ENCODE measurements around the gene IQCE.

Gene IQCE

GRCh38 chr7:2641406-2642393 is 82.9 kb downstream of the IQCE start:
- DNase-seq (ENCODE audit: low spot score in 2 of 2) (no peak), ATAC-seq (replicated peaks; ENCODE audit: extremely low read depth, poor library complexity, severe bottlenecking) (no peak)
- H3K36me3 Mint-ChIP-seq (ENCODE audit: insufficient read depth) = peaks cover 2% of the 10 kb centered on the region
- H3K9me3 Mint-ChIP-seq = no peaks in the 10 kb centered on the region
- no peak overlapping the region for H3K27ac Mint-ChIP-seq (ENCODE audit: low read depth)
- H3K27me3 Mint-ChIP-seq = no peaks in the 10 kb centered on the region
- peaks cover 26% of the 10 kb centered on the region for H3K4me1 Mint-ChIP-seq
- H3K4me3 Mint-ChIP-seq = no peak overlapping the region

- Mint-ChIP-seq H3K27ac (ENCODE audit: low read depth) (no peak overlapping the region), H3K4me3 (peak overlapping the region; percentile 34), H3K4me1 (peaks cover 26% of the 10 kb centered on the region)
These were observed 84.8 kb downstream of the IQCE start for GRCh38 chr7:2643386-2644219.

GRCh38 chr7:2644220-2644561 is 85.4 kb downstream of the IQCE start:
- no peak overlapping the region for H3K27ac Mint-ChIP-seq (ENCODE audit: low read depth)
- peaks cover 26% of the 10 kb centered on the region for H3K4me1 Mint-ChIP-seq
- H3K27me3 Mint-ChIP-seq = no peaks in the 10 kb centered on the region
- no peaks in the 10 kb centered on the region for H3K9me3 Mint-ChIP-seq
- ATAC-seq (replicated peaks; ENCODE audit: extremely low read depth, poor library complexity, severe bottlenecking) = no peak
- H3K36me3 Mint-ChIP-seq (ENCODE audit: insufficient read depth) = peaks cover 2% of the 10 kb centered on the region
- no peak for DNase-seq (ENCODE audit: low spot score in 2 of 2)
- peak overlapping the region; percentile 51 for H3K4me3 Mint-ChIP-seq

More at GRCh38 chr7:2643386-2644219, 84.8 kb downstream of the IQCE start:
- H3K36me3 Mint-ChIP-seq (ENCODE audit: insufficient read depth) = peaks cover 1% of the 10 kb centered on the region
- no peak for ATAC-seq (replicated peaks; ENCODE audit: extremely low read depth, poor library complexity, severe bottlenecking)
- H3K27me3 Mint-ChIP-seq = no peaks in the 10 kb centered on the region
- H3K9me3 Mint-ChIP-seq = no peaks in the 10 kb centered on the region
- no peak for DNase-seq (ENCODE audit: low spot score in 2 of 2)

- ATAC-seq (replicated peaks; ENCODE audit: extremely low read depth, poor library complexity, severe bottlenecking) (peak; percentile 56), DNase-seq (ENCODE audit: low spot score in 2 of 2) (no peak)
- peak overlapping the region; percentile 80 for H3K4me3 Mint-ChIP-seq
- H3K9me3 Mint-ChIP-seq = no peaks in the 10 kb centered on the region
- H3K27me3 Mint-ChIP-seq = no peaks in the 10 kb centered on the region
- peak overlapping the region; percentile 41 for H3K27ac Mint-ChIP-seq (ENCODE audit: low read depth)
- H3K4me1 Mint-ChIP-seq = peaks cover 26% of the 10 kb centered on the region
- H3K36me3 Mint-ChIP-seq (ENCODE audit: insufficient read depth) = peaks cover 2% of the 10 kb centered on the region
These were observed 85.9 kb downstream of the IQCE start for GRCh38 chr7:2644562-2645273.

- H3K27ac Mint-ChIP-seq (ENCODE audit: low read depth) = peak overlapping the region; percentile 41
- peaks cover 3% of the 10 kb centered on the region for H3K36me3 Mint-ChIP-seq (ENCODE audit: insufficient read depth)
- no peaks in the 10 kb centered on the region for H3K9me3 Mint-ChIP-seq
- no peaks in the 10 kb centered on the region for H3K27me3 Mint-ChIP-seq
- DNase-seq (ENCODE audit: low spot score in 2 of 2) (peak in 1 of 2 donors; percentile 38), ATAC-seq (replicated peaks; ENCODE audit: extremely low read depth, poor library complexity, severe bottlenecking) (peak; percentile 66)
- H3K4me3 Mint-ChIP-seq = peak overlapping the region; percentile 80
- peaks cover 26% of the 10 kb centered on the region for H3K4me1 Mint-ChIP-seq
These were observed 86.6 kb downstream of the IQCE start for GRCh38 chr7:2645274-2645868.

- Mint-ChIP-seq H3K27me3 (no peaks in the 10 kb centered on the region), H3K36me3 (ENCODE audit: insufficient read depth) (peaks cover 3% of the 10 kb centered on the region), H3K4me3 (no peak overlapping the region), H3K27ac (ENCODE audit: low read depth) (peak overlapping the region; percentile 41), H3K4me1 (peaks cover 26% of the 10 kb centered on the region), H3K9me3 (no peaks in the 10 kb centered on the region)
- no peak for DNase-seq (ENCODE audit: low spot score in 2 of 2)
- no peak for ATAC-seq (replicated peaks; ENCODE audit: extremely low read depth, poor library complexity, severe bottlenecking)
These were observed 87.5 kb downstream of the IQCE start for GRCh38 chr7:2646336-2646679.

- H3K4me1 Mint-ChIP-seq = peaks cover 26% of the 10 kb centered on the region
- peaks cover 3% of the 10 kb centered on the region for H3K36me3 Mint-ChIP-seq (ENCODE audit: insufficient read depth)
- no peaks in the 10 kb centered on the region for H3K27me3 Mint-ChIP-seq
- DNase-seq (ENCODE audit: low spot score in 2 of 2) (no peak), ATAC-seq (replicated peaks; ENCODE audit: extremely low read depth, poor library complexity, severe bottlenecking) (no peak)
- no peaks in the 10 kb centered on the region for H3K9me3 Mint-ChIP-seq
- H3K27ac Mint-ChIP-seq (ENCODE audit: low read depth) = no peak overlapping the region
- H3K4me3 Mint-ChIP-seq = no peak overlapping the region
These were observed 88.1 kb downstream of the IQCE start for GRCh38 chr7:2646680-2647571.

- H3K27ac Mint-ChIP-seq (ENCODE audit: low read depth) = no peak overlapping the region
- no peak overlapping the region for H3K4me3 Mint-ChIP-seq
- H3K9me3 Mint-ChIP-seq = no peaks in the 10 kb centered on the region
- ATAC-seq (replicated peaks; ENCODE audit: extremely low read depth, poor library complexity, severe bottlenecking) (no peak), DNase-seq (ENCODE audit: low spot score in 2 of 2) (no peak)
- H3K27me3 Mint-ChIP-seq = no peaks in the 10 kb centered on the region
- H3K4me1 Mint-ChIP-seq = peaks cover 26% of the 10 kb centered on the region
- H3K36me3 Mint-ChIP-seq (ENCODE audit: insufficient read depth) = peaks cover 3% of the 10 kb centered on the region
These were observed 88.9 kb downstream of the IQCE start for GRCh38 chr7:2647594-2648172.

GRCh38 chr7:2649139-2649838 is 90.5 kb downstream of the IQCE start:
- no peak overlapping the region for H3K27ac Mint-ChIP-seq (ENCODE audit: low read depth)
- DNase-seq (ENCODE audit: low spot score in 2 of 2) (no peak), ATAC-seq (replicated peaks; ENCODE audit: extremely low read depth, poor library complexity, severe bottlenecking) (no peak)
- no peak overlapping the region for H3K4me3 Mint-ChIP-seq
- H3K9me3 Mint-ChIP-seq = no peaks in the 10 kb centered on the region
- H3K27me3 Mint-ChIP-seq = no peaks in the 10 kb centered on the region
- H3K4me1 Mint-ChIP-seq = peaks cover 15% of the 10 kb centered on the region
- H3K36me3 Mint-ChIP-seq (ENCODE audit: insufficient read depth) = peaks cover 3% of the 10 kb centered on the region

- Mint-ChIP-seq H3K4me3 (no peak overlapping the region), H3K9me3 (no peaks in the 10 kb centered on the region), H3K27me3 (no peaks in the 10 kb centered on the region), H3K27ac (ENCODE audit: low read depth) (no peak overlapping the region), H3K4me1 (peaks cover 10% of the 10 kb centered on the region), H3K36me3 (ENCODE audit: insufficient read depth) (peaks cover 3% of the 10 kb centered on the region)
- no peak for ATAC-seq (replicated peaks; ENCODE audit: extremely low read depth, poor library complexity, severe bottlenecking)
- no peak for DNase-seq (ENCODE audit: low spot score in 2 of 2)
These were observed 91.2 kb downstream of the IQCE start for GRCh38 chr7:2649991-2650390.

GRCh38 chr7:2650451-2650850 is 91.7 kb downstream of the IQCE start:
- H3K4me1 Mint-ChIP-seq = peaks cover 5% of the 10 kb centered on the region
- peaks cover 3% of the 10 kb centered on the region for H3K36me3 Mint-ChIP-seq (ENCODE audit: insufficient read depth)
- no peak for ATAC-seq (replicated peaks; ENCODE audit: extremely low read depth, poor library complexity, severe bottlenecking)
- no peak overlapping the region for H3K4me3 Mint-ChIP-seq
- no peaks in the 10 kb centered on the region for H3K9me3 Mint-ChIP-seq
- no peak for DNase-seq (ENCODE audit: low spot score in 2 of 2)
- no peaks in the 10 kb centered on the region for H3K27me3 Mint-ChIP-seq
- no peak overlapping the region for H3K27ac Mint-ChIP-seq (ENCODE audit: low read depth)

Data from central memory CD8-positive, alpha-beta T cell (primary cell).